ENCODE data around the gene AKIRIN2. TPM values are rescaled to one million over a fixed set of nuclear protein-coding genes. Genes with fewer than 3 reads are reported as not detected.
A peak's percentile ranks its signal among the peaks of the same experiment; 100 is the strongest.

The AKIRIN2 gene
- total and polyA plus RNA-seq, 8 donors: 43.6 to 71.4 (median 66.5) TPM

DNA sequence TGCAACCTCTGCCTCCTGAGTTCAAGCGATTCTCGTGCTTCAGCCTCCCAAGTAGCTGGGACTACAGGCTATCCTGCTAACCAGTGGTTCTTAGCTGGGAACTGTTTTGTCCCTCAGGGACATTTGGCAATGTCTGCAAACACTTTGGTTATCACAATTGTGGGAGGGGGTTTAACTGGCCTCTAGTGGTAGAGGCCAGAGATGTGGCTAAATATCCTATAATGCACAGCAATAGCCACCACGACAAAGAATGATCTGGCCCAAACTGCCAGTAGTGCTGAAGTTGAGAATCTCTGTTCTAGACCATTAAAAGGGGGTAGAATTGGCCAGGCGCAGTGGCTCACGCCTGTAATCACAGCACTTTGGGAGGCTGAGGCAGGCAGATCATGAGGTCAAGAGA lies 28.8 kb downstream of the AKIRIN2 start:
- DNase-seq (no peak), ATAC-seq (no peak)
- H3K27me3 ChIP-seq: no peaks in the 10 kb centered on the region
- TF ChIP-seq, protein P1, sequence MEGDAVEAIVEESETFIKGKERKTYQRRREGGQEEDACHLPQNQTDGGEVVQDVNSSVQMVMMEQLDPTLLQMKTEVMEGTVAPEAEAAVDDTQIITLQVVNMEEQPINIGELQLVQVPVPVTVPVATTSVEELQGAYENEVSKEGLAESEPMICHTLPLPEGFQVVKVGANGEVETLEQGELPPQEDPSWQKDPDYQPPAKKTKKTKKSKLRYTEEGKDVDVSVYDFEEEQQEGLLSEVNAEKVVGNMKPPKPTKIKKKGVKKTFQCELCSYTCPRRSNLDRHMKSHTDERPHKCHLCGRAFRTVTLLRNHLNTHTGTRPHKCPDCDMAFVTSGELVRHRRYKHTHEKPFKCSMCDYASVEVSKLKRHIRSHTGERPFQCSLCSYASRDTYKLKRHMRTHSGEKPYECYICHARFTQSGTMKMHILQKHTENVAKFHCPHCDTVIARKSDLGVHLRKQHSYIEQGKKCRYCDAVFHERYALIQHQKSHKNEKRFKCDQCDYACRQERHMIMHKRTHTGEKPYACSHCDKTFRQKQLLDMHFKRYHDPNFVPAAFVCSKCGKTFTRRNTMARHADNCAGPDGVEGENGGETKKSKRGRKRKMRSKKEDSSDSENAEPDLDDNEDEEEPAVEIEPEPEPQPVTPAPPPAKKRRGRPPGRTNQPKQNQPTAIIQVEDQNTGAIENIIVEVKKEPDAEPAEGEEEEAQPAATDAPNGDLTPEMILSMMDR (IDR thresholded peaks at IDR 0.05): no peak
- H3K4me3 ChIP-seq: no peak overlapping the region
- peaks cover 3 to 37% of the 10 kb centered on the region in 2 donors for H3K4me1 ChIP-seq
- peaks cover 0 to 86% of the 10 kb centered on the region in 2 donors for H3K36me3 ChIP-seq
- no peak overlapping the region for H3K27ac ChIP-seq
- intact Hi-C loops (cut with DNase I): no loop called here
- H3K9me3 ChIP-seq: no peaks in the 10 kb centered on the region

DNA sequence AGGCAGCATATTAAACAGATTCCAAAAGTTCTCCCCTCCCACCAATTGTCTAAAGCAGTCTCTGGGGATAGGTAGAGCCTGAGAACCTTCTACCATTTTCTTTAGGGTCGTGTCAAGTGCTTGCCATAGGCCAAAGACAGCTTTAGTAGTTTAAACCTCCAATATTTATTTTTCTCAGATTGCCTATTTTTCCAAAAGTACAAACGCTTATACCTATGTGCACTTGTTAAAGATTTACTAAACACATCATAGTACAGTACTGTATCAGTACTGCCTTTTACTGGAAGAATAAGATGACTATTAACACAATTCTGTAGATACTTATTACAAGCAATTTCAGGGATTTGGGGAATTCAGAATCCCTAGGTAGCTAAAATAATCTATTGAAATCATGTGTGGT lies 29.4 kb downstream of the AKIRIN2 start:
- H3K4me3 ChIP-seq: no peak overlapping the region
- DNase-seq (no peak), ATAC-seq (no peak)
- TF ChIP-seq, protein P1 (IDR thresholded peaks at IDR 0.05): no peak
- H3K4me1 ChIP-seq: peaks cover 3 to 37% of the 10 kb centered on the region in 2 donors
- H3K36me3 ChIP-seq: peaks cover 0 to 86% of the 10 kb centered on the region in 2 donors
- H3K27me3 ChIP-seq: no peaks in the 10 kb centered on the region
- H3K9me3 ChIP-seq: no peaks in the 10 kb centered on the region
- intact Hi-C loops (cut with DNase I): no loop called here
- H3K27ac ChIP-seq: peak overlapping the region in 1 of 2 donors; percentile 53

DNA sequence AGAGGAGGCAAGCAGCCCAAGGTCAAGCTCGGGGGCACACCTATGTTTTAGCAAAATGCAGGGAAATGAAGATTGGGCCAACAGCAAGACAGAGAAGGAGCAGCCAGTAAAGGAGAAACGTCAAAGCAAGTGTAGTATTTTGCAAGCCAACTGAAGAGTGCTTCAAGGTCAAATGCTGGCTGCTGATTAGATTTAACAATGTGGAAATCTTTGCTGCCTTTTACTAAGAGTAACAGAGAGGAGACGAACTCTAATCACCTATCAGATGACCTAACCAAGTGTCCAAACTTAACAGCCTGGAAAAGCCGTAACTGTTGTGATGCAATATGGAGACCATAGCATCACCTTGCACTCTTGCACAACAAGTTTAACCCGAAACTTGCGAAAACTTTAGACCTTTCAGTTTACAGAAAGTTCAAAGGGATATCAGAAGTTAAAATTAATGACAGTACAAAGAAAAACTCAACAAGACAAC lies 30.4 kb downstream of the AKIRIN2 start:
- Histone ChIP-seq H3K27me3 (no peaks in the 10 kb centered on the region), H3K9me3 (no peaks in the 10 kb centered on the region), H3K27ac (peak overlapping the region in 1 of 2 donors; percentile 53), H3K4me3 (no peak overlapping the region), H3K36me3 (peaks cover 0 to 78% of the 10 kb centered on the region in 2 donors), H3K4me1 (peaks cover 3 to 37% of the 10 kb centered on the region in 2 donors)
- DNase-seq (no peak), ATAC-seq (peak; percentile 65)
- TF ChIP-seq, protein P1 (IDR thresholded peaks at IDR 0.05): no peak
- intact Hi-C loops (cut with DNase I): no loop called here

DNA sequence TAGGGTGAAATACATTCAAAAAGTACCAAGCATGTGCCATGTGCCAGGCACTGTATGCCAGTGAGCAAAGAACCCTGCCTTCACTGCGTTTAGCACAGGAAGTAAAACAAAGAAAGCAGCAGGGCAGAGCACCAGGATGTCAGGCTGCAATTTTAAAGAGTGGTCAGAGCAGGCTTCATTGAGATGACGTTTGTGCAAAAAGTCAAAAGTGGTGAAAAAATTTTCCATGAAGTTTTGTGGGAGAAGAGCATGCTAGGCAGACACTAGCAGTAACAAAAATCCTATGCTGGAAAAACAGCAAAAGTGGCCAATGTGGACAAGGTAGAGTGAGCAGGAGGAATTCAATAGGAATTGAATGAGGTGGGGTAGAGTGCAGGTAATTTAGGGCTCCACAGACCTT lies 31.3 kb downstream of the AKIRIN2 start:
- intact Hi-C loops (cut with DNase I): no loop called here
- Histone ChIP-seq H3K36me3 (peaks cover 0 to 70% of the 10 kb centered on the region in 2 donors), H3K4me1 (peaks cover 3 to 37% of the 10 kb centered on the region in 2 donors), H3K9me3 (no peaks in the 10 kb centered on the region), H3K27me3 (no peaks in the 10 kb centered on the region), H3K27ac (peak overlapping the region in 1 of 2 donors; percentile 53), H3K4me3 (no peak overlapping the region)
- DNase-seq (no peak), ATAC-seq (no peak)
- TF ChIP-seq, protein P1 (IDR thresholded peaks at IDR 0.05): no peak

DNA sequence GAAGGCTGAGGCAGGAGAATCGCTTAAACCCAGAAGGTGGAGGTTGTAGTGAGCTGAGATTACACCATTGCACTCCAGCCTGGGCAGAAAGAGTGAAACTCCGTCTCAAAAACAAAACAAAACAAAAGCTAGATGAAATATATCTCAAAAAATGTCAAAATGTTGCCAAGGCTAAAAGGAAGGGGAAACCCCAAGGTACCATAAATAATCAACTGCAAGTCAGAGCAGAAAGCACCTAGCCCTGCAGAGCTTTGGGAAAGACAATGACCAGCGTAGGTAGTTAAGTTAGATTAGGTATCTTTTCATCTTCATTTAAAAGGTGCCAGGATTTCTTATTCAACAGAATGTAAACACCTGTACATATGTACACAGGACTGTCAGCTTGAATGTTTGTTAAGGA lies 33.0 kb downstream of the AKIRIN2 start:
- Histone ChIP-seq H3K27me3 (no peaks in the 10 kb centered on the region), H3K27ac (no peak overlapping the region), H3K4me3 (no peak overlapping the region), H3K36me3 (peaks cover 0 to 54% of the 10 kb centered on the region in 2 donors), H3K4me1 (peaks cover 3 to 30% of the 10 kb centered on the region in 2 donors), H3K9me3 (no peaks in the 10 kb centered on the region)
- intact Hi-C loops (cut with DNase I): no loop called here
- DNase-seq (no peak), ATAC-seq (no peak)
- TF ChIP-seq, protein P1 (IDR thresholded peaks at IDR 0.05): no peak

Data from left lung (tissue), 10 donors.